Measurements from ENCODE around the gene PRKACA.
A peak's percentile ranks its signal among the peaks of the same experiment; 100 is the strongest.

PRKACA gene

DNA sequence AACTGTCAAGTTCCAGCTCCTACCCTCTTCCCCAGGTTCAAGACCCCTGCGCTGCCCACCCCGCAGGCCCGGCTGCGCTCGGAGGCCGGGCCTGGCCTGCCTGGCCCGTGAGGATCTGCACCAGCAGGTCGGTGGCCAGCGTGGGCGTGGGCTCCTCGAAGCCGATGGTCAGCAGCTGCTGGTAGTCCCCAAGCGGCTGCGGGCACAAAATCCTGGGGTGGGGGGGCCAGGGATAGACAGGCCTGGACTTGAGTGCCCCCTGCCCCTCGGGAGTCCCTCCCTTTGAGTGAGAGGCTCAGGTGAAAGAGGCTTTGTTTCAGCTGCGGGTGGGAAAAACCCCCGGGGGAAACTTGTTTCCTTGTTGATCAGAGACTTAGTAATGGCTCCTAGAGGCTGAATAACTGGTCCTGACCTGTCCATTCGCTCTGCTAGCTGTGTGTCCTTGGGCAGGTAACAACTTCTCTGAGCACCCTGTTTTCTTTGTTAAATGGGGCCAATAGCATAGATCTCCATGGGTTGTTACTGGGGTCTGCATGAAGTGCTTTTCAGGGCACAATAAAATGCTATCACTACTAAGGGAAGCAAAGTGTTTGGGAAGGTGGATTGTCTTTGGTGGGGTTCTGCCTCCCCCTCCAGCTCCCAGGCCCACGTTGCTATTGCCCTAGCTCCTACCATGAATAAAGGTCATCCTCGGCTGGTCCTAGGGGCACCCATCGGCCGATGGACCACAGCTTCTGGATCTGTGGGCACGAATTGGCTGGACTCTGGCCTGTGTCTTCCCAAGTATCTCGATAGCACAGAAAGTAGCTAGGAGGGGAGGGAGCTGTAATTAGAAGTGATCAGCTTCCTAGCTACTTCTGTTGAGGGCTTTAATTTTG, 35.5 kb downstream of the PRKACA start:
- H3K27ac ChIP-seq = peak overlapping the region; percentile 86
- TF ChIP-seq, protein P1, sequence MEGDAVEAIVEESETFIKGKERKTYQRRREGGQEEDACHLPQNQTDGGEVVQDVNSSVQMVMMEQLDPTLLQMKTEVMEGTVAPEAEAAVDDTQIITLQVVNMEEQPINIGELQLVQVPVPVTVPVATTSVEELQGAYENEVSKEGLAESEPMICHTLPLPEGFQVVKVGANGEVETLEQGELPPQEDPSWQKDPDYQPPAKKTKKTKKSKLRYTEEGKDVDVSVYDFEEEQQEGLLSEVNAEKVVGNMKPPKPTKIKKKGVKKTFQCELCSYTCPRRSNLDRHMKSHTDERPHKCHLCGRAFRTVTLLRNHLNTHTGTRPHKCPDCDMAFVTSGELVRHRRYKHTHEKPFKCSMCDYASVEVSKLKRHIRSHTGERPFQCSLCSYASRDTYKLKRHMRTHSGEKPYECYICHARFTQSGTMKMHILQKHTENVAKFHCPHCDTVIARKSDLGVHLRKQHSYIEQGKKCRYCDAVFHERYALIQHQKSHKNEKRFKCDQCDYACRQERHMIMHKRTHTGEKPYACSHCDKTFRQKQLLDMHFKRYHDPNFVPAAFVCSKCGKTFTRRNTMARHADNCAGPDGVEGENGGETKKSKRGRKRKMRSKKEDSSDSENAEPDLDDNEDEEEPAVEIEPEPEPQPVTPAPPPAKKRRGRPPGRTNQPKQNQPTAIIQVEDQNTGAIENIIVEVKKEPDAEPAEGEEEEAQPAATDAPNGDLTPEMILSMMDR (conservative IDR thresholded peaks at IDR 0.05) = no peak
- 0 out of 2 replicates have a peak, but pooled peaks have one; percentile 3 for TF ChIP-seq ZFX (IDR thresholded peaks at IDR 0.05)

DNA sequence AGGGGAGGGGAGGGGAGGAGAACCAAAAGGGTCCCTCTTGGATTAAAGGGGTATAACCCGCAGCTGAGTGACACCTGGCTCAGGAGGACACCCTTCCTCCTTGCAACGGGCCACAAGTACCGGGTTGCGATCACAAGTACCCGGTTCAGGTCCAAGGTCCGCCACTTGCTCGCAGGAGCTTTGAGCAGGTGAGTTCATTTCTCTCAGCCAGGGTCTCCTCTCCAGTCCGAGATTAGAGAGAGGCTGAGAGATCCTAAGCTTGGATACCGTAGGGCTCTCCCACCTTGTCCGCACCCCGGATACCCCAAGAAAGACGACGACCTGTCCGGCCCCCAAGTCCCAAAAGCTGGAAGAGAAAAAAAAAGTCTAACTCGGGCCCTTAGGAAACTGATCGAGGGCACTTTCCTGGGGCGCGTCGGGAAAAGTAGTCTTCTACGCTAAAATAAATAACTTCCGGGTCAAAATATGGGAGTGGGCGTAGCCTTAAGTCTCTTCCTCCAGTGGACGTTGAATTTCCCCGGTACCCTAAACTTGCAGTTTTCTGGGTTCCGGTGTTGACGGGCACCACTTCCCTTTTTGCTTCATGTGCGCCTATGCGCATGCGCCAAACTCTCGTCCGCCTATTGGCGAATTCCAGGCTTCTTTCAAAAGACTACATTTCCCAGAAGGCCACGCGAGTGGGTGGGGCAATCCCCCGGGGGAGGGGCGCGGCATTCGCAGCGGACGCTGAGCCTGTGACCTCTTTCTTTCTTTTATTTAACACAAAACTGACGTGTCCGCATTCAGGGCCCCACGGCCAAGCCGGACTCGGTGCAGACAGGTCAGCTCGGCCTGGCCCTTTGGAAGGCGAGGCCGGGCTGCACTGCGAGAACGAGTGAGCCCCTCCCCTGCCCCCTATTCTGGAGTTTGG, 36.4 kb downstream of the PRKACA start:
- peak overlapping the region; percentile 86 for H3K27ac ChIP-seq
- peak; percentile 39; the same call in 1 of the 2 replicates for TF ChIP-seq ZFX (IDR thresholded peaks at IDR 0.05)
- TF ChIP-seq, protein P1 (conservative IDR thresholded peaks at IDR 0.05) = no peak

DNA sequence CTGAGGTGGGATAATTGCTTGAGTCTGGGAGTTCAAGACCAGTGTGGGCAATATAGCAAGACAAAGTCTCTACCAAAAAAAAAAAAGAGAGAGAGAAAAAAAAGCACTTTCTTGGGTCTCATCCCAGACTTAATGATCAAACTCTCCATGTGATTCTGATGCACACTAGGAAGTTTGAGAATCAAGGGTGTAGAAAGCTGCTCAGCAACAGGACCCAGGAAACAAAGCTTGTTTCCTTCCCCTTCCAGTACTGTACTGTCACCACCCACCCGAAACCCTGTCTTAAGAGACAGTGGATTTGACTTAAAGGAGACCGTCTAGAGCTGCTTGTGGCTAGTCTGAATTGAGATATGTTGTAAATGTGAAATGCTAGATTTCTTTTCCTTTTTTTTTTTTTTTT, 39.2 kb downstream of the PRKACA start:
- no peak overlapping the region for H3K27ac ChIP-seq
- TF ChIP-seq, protein P1 (conservative IDR thresholded peaks at IDR 0.05) = no peak
- no peak for TF ChIP-seq ZFX (IDR thresholded peaks at IDR 0.05)

DNA sequence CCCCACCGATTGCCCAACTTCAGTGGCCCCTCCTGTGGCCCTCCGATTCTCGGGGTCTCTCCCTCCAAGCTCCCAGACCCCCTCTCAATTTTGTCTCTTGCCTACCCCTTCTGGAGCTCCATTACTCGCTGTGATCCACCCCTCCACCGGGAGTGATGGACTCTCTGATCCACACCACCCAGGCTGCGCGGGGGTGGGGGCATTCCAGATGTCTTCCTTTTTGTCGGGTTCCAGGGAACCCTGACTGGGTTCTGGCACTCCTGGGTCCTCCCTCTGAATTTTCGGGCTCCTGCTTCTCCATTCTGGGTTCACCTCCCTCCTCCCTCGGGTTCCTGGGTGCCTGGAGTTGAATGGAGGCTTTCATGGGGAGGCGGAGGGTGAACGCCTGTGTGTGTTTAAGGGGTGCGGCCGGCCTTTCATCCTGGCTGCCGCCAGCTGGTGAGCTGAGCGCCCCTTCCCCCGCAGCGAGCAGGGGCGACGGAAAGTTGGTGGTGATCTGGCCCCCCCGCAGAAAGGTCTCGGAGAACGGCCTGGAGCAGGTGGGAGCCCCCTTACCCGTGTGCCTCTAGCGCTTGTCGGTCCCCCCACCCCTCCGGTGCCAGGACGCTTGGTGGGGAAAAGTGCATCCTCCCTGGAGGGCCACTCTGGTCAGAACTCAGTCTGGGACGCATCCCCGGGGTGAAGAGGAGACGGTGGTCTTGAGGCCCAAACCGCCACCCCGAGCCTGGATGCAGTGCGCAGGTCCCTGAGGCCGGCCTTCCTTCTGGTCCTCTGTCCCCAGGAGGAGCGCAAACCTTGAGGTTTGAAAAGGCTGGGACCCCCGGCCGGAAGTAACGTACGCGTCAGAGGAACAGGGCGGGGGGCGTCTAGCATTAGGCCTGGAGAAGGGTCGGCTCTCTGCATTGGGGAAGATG, 43.4 kb downstream of the PRKACA start:
- peak overlapping the region; percentile 60 for H3K27ac ChIP-seq

DNA sequence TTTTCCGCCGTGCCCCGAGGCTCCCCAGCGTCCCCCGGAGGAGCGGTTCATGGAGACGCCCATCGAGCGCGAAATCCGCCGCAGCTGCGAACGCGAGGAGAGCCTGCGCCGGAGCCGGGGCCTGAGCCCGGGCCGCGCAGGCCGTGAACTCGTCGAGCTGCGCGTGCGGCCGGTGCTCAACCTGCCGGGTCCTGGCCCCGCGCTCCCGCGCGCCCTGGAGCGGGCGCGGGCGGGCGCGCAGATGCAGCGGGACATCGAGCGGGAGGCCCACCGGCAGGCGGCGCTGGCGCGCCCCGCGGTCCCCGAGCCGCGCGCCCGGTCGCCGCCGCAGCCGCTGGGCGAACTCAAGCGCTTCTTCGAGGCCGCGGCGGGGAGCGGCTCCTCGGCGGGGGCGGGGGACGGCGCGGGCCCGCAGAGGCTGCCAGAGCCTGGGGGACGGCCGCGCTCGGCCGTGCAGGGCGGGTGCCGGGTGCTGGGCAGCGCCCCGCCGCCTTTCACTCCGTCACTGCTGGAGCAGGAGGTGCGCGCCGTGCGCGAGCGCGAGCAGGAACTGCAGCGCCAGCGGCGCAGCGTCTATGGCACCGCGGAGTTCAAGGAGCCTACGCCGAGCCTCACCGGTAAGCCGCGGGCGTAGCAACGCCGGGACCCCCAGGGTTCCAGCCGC, 44.2 kb downstream of the PRKACA start:
- H3K27ac ChIP-seq = peak overlapping the region; percentile 60
- peak; percentile 43; the same call in 1 of the 2 replicates for TF ChIP-seq ZFX (IDR thresholded peaks at IDR 0.05)
- TF ChIP-seq, protein P1 (conservative IDR thresholded peaks at IDR 0.05) = peak; percentile 99

More for the DNA sequence above, 43.4 kb downstream of the PRKACA start:
- TF ChIP-seq, protein P1 (conservative IDR thresholded peaks at IDR 0.05) = no peak
- TF ChIP-seq ZFX (IDR thresholded peaks at IDR 0.05) = no peak

DNA sequence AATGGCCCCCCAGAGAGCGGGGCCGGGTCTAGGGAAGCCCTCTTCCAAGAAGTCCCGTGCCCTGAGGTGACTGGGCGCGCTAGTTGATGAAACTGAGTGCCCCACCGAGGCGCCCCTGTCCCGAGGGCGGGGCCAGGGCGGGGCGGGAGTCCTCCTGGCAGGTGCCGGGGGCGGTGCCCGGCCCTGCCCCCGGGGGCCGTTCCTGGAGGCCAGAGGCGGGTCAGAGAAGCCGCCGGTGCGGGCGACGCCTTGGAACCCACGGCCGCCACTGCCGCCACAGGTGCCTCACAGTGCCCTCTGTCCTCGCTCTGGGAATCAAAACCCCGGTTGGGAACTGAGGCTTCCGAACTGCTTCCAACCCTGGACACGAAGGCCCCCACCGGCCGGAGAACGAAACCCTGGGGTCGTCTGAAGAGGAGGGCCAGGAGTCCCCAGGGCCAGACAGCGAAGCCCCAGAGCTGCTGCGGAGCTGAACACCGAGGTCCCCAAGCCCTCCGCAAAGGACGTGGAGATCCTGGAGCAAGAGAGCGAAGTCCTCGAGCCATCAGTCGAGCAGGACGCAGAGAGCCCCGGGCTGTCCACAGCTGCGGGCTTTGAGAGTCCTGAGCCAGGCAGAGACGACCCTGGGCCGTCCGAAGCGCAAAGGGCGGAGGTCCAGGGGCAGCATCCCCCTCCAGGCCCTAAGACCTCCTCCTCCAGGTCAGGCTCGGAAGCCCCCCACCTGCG, 44.9 kb downstream of the PRKACA start, which contains the start of gene MISP3:
MISP3 (plus strand) TSS at position 252 of the 726 bp plus-strand sequence. CDS start 524 bp downstream, outside the sequence.
- H3K27ac ChIP-seq = peak within 1 kb of the TSS; percentile 60
- TF ChIP-seq ZFX (IDR thresholded peaks at IDR 0.05) = no peak
- TF ChIP-seq, protein P1 (conservative IDR thresholded peaks at IDR 0.05) = no peak

Data from C4-2B (cell line).